GM21447 (cell line): ENCODE results near the gene LYRM9.
"Not testable (repeated sequence)": the region's sequence is repeated elsewhere in the genome, so short reads cannot be mapped to it uniquely, and the experiment has no call there.

Experiments
- ATAC-seq: cut with Tn5 transposase; IDR thresholded peaks from one replicate; pipeline ENCODE4 v1.9.1; 2021; ENCODE audit not compliant: unreplicated experiment

Gene LYRM9

GRCh38 chr17:27845264-27846041 is 47.7 kb downstream of the LYRM9 start:
- no peak for ATAC-seq

- no peak for ATAC-seq
These were observed 52.5 kb downstream of the LYRM9 start for GRCh38 chr17:27840688-27841087.

GRCh38 chr17:27840406-27840678 is 52.8 kb downstream of the LYRM9 start:
- ATAC-seq = not testable (repeated sequence)

DNA sequence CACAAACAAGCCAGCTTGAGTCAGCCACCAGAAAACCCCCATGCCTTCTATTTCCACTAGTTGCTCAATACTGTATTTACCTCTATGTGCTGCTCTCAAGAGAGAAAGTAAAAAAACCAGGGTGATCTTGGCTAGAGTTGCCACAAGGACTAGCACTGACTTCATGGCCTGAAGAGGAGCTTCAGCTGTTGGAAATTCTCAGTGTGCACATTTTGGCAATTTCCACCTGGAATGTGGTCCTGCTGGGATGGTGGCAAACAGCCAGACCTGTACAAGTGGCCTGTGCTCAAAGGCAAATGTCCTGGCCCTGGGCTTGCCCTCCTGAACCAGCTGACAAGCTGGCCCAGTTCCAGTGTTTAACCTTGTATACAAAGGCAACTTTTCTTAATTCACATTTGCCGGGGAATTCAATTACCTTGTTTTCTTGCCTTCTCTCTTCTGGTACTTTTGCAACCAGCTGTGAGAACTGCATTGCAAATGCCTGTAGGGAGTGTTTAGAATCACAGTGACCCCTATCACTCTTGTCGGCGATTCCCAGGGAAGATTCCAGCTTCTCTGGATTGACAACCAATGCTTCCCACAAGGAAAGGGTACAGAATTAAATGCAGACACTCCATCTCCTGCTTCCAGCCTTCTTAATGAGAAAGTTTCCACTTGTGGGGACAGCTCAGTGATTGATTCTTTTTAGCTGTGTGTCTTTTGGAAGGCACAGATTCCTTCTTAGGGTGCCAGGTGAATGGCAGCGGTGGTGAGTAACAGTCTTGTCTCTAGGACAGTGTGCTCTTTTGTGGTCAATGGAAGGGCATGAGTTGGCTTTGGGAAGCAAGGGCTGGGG is 53.4 kb downstream of the LYRM9 start:
- not testable (repeated sequence) for ATAC-seq

DNA sequence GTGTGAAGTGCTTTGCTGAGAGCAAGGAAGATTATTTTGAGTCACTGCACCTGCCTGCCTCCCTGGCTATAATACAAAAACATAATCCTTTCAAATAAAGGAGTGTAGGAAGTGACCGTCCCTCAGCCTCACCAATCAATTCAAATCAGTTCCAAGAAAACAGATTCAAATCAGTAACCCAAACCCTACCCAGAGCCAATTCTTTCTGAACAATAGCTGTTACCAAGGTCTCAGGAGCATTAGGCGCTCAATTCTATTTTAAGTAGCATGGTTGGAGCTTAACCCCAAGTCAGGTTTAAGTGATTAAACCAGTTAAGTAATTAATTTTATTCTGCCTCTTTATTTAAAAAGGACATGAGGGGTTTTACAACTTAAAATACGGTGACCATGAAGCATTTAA is 54.6 kb downstream of the LYRM9 start:
- not testable (repeated sequence) for ATAC-seq

DNA sequence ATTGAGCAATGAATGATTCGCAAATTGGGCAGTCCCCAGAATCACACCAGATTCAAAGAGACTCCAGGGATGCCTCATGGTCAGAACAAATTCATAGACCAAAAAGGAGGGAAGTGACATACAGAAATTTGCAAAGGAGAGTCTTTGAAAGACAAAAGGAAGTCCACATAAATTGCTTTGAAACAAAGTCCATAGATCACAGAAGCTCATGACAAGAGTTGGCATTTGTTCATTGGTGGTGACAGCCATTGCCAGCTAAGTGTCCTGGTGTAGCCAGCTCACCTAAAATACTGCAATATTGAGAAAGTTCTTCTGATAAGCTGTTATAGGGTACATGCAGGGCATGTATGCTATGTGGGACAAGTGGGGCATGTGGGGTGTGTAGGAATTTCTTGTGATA is 55.4 kb downstream of the LYRM9 start:
- ATAC-seq = not testable (repeated sequence)

DNA sequence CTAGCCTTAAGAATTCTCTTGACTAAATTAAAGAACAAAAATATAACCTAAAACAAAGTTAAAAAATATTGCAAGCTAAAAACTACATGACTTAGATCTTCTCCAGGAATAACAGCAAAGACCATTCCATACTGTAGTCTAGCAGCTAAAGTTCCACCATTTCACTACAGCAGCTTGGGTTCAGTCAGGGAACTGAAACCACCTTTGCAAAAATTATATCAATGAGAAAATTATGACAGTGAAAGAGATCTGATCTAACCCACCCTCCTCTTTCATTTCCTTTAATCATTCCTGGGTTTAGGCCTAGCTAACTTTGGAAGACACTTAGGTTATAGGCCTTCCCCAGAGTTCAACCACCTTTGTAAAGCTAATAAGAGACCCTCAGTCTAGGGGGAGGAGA is 56.5 kb downstream of the LYRM9 start:
- no peak for ATAC-seq

DNA sequence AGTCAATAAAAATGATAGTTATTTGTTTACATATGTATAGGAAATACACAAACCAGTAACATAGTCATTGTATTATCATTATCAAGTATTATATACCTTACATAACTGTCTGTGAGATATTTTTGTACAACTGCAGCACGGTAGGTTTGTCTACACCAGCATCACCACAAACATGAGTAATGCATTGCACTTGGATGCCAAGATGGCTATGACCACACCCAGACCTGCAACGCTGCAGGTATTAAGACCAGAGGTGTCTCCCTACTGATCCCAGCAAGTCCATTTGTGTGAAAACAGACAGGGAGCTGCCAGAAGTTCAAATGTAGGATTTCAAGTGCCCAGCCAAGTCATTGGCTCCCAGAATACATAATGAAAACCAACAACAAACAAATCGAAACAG is 58.6 kb downstream of the LYRM9 start:
- no peak for ATAC-seq

- ATAC-seq = no peak
These were observed 60.3 kb downstream of the LYRM9 start for GRCh38 chr17:27832831-27833230.

DNA sequence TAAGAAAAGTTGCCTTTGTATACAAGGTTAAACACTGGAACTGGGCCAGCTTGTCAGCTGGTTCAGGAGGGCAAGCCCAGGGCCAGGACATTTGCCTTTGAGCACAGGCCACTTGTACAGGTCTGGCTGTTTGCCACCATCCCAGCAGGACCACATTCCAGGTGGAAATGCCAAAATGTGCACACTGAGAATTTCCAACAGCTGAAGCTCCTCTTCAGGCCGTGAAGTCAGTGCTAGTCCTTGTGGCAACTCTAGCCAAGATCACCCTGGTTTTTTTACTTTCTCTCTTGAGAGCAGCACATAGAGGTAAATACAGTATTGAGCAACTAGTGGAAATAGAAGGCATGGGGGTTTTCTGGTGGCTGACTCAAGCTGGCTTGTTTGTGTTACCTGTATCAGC is 63.3 kb downstream of the LYRM9 start:
- not testable (repeated sequence) for ATAC-seq

GRCh38 chr17:27829143-27829711 is 63.9 kb downstream of the LYRM9 start:
- ATAC-seq = not testable (repeated sequence)
